DOHH2 (cell line): ENCODE results near the gene PPP2R5E.

Experiments
- H3F3A ChIP-seq: fragments of 200-600 bp; sonication (generic), shearing (Covaris generic); 2 replicates; pipeline ENCODE4 v1.6.0; 2016; ENCODE audit warnings: antibody characterized with exemption, mild to moderate bottlenecking; ENCODE audit not compliant: control insufficient read depth, insufficient read depth
- H3K27ac ChIP-seq: fragments of 200-600 bp; sonication (generic); 2 replicates; pipeline ENCODE4 v1.5.1; 2014; ENCODE audit warnings: low read depth, mild to moderate bottlenecking, low read length, moderate library complexity
- H3K27me3 ChIP-seq: fragments of 200-600 bp; sonication (generic); 2 replicates; pipeline ENCODE4 v1.6.1; 2014; ENCODE audit warnings: mild to moderate bottlenecking, low read length, mixed read lengths; ENCODE audit not compliant: control insufficient read depth
- H3K36me3 ChIP-seq: fragments of 200-600 bp; sonication (generic); 2 replicates; pipeline ENCODE4 v1.6.1; 2014; ENCODE audit warnings: mild to moderate bottlenecking, low read length, moderate library complexity, mixed read lengths; ENCODE audit not compliant: control insufficient read depth
- H3K4me1 ChIP-seq: fragments of 200-600 bp; sonication (generic); 2 replicates; pipeline ENCODE4 v1.6.1; 2014; ENCODE audit warnings: mild to moderate bottlenecking, low read length, mixed read lengths; ENCODE audit not compliant: control insufficient read depth
- H3K4me2 ChIP-seq: fragments of 200-600 bp; sonication (generic); 2 replicates; pipeline ENCODE4 v1.6.0; 2014; ENCODE audit warnings: mild to moderate bottlenecking, low read length, moderate library complexity
- H3K4me3 ChIP-seq: fragments of 200-600 bp; sonication (generic); 2 replicates; pipeline ENCODE4 v1.5.1; 2014; ENCODE audit warnings: mild to moderate bottlenecking, low read length, mixed read lengths
- H3K79me2 ChIP-seq: fragments of 200-600 bp; sonication (generic); 2 replicates; pipeline ENCODE4 v1.6.1; 2014; ENCODE audit warnings: mild to moderate bottlenecking, low read length, mixed read lengths; ENCODE audit not compliant: control insufficient read depth
- H3K9me2 ChIP-seq: fragments of 200-600 bp; sonication (generic); replicated peaks from 2 replicates; pipeline ENCODE4 v1.6.1; 2014; ENCODE audit warnings: mild to moderate bottlenecking, low read length, mixed read lengths; ENCODE audit not compliant: control insufficient read depth
- H3K9me3 ChIP-seq: fragments of 200-600 bp; sonication (generic); 2 replicates; pipeline ENCODE4 v1.6.1; 2014; ENCODE audit warnings: antibody characterized with exemption, low read length, mixed read lengths; ENCODE audit not compliant: control insufficient read depth, insufficient read depth
- H4K20me1 ChIP-seq: fragments of 200-600 bp; sonication (generic); 2 replicates; pipeline ENCODE4 v1.6.0; 2014; ENCODE audit warnings: low read depth, mild to moderate bottlenecking, antibody characterized with exemption, low read length, moderate library complexity; ENCODE audit not compliant: control insufficient read depth, insufficient read depth
- EZH2phosphoT487 ChIP-seq: fragments of 200-600 bp; sonication (generic); IDR thresholded peaks from 2 replicates; pipeline ENCODE4 v1.6.1; 2017; ENCODE audit warnings: borderline replicate concordance, mild to moderate bottlenecking, antibody characterized with exemption, low read length, moderate library complexity, mixed read lengths
- TF ChIP-seq, protein P1 (sequence below): fragments of 200-600 bp; sonication (generic); IDR thresholded peaks from one replicate; pipeline ENCODE4 v1.5.1; 2014; ENCODE audit warnings: antibody characterized with exemption, mild to moderate bottlenecking, low read depth, low read length; ENCODE audit not compliant: poor library complexity, severe bottlenecking

The PPP2R5E gene

DNA sequence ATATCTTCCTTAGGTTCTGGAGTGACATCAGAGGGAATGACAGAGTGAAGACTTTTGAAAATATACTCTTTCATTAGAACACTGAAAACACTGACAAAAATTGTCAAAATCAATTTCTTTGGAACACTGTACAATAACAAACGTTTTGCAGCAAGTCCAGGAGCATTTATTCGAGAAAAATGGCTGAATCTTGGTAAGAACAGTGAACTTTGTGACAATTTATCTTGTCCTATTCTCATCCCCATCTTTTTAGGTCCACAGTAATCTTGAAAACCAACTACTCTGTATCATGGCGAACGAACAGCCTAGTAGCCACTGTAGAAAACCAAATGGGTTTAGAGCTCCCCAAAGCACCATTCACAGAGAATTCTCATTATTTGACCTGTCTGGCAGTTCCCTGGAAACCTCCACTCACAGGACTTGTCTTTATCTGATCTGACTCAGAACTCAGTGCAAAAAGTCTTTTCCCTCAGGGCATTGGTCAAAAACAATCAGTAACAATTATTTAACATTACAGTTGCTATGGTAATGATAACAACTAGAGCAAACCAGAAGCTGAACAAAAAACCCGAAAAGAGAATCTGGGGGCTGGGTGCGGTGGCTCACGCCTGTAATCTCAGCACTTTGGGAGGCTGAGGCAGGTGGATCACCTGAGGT is 20.3 kb upstream of the PPP2R5E start:
- no peak overlapping the region for H3K27ac ChIP-seq
- peaks cover 9% of the 10 kb centered on the region for H3K27me3 ChIP-seq
- no peaks in the 10 kb centered on the region for H4K20me1 ChIP-seq
- no peaks in the 10 kb centered on the region for H3K79me2 ChIP-seq
- H3K4me2 ChIP-seq = no peak overlapping the region
- H3K4me1 ChIP-seq = no peaks in the 10 kb centered on the region
- no peaks in the 10 kb centered on the region for H3K9me3 ChIP-seq
- no peak overlapping the region for H3K4me3 ChIP-seq
- no peaks in the 10 kb centered on the region for H3K9me2 ChIP-seq
- TF ChIP-seq, protein P1, sequence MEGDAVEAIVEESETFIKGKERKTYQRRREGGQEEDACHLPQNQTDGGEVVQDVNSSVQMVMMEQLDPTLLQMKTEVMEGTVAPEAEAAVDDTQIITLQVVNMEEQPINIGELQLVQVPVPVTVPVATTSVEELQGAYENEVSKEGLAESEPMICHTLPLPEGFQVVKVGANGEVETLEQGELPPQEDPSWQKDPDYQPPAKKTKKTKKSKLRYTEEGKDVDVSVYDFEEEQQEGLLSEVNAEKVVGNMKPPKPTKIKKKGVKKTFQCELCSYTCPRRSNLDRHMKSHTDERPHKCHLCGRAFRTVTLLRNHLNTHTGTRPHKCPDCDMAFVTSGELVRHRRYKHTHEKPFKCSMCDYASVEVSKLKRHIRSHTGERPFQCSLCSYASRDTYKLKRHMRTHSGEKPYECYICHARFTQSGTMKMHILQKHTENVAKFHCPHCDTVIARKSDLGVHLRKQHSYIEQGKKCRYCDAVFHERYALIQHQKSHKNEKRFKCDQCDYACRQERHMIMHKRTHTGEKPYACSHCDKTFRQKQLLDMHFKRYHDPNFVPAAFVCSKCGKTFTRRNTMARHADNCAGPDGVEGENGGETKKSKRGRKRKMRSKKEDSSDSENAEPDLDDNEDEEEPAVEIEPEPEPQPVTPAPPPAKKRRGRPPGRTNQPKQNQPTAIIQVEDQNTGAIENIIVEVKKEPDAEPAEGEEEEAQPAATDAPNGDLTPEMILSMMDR = no peak
- TF ChIP-seq EZH2phosphoT487 = no peak
- no peaks in the 10 kb centered on the region for H3F3A ChIP-seq
- no peaks in the 10 kb centered on the region for H3K36me3 ChIP-seq

DNA sequence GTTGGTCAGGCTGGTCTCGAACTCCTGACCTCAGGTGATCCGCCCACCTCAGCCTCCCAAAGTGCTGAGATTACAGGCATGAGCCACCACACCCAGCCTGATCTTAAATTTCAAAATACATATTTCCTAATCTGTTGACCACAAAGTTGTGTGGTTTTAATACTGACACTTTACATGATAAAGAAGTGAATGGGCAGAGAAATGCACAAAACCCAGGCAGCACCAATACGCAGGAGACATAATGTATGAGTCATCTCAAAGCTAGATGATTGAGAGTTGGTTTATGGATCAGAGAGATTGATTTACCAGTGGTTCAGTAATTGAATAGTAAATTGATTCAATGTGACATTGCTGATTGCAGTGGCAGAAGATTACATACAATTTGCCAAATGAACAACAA is 19.2 kb upstream of the PPP2R5E start:
- Histone ChIP-seq H3K9me3 (no peaks in the 10 kb centered on the region), H3K4me1 (no peaks in the 10 kb centered on the region), H3F3A (no peaks in the 10 kb centered on the region), H3K79me2 (no peaks in the 10 kb centered on the region), H3K27me3 (peaks cover 9% of the 10 kb centered on the region), H4K20me1 (no peaks in the 10 kb centered on the region), H3K27ac (no peak overlapping the region), H3K36me3 (no peaks in the 10 kb centered on the region), H3K4me2 (no peak overlapping the region), H3K9me2 (no peaks in the 10 kb centered on the region), H3K4me3 (no peak overlapping the region)
- TF ChIP-seq, protein P1 = no peak
- no peak for TF ChIP-seq EZH2phosphoT487

DNA sequence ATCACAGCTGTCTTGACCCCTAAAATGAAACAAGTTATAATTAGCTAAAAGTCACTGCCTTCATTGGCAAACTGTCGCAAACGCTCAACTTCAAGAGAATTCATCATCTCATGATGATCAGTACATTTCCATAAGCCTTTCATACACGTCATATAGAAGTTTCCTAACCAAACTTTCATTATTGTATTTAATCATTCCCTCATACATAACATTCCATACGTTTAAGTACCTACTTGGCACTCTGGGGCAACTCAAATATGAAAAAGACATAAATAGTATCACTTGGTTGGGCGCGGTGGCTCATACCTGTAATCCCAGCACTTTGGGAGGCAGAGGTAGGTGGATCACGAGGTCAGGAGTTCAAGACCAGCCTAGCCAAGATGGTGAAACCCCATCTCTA is 12.4 kb upstream of the PPP2R5E start:
- no peaks in the 10 kb centered on the region for H3K9me3 ChIP-seq
- H3K36me3 ChIP-seq = no peaks in the 10 kb centered on the region
- no peak overlapping the region for H3K4me3 ChIP-seq
- no peaks in the 10 kb centered on the region for H3K27me3 ChIP-seq
- TF ChIP-seq, protein P1 = no peak
- TF ChIP-seq EZH2phosphoT487 = no peak
- no peaks in the 10 kb centered on the region for H3F3A ChIP-seq
- no peaks in the 10 kb centered on the region for H3K4me1 ChIP-seq
- no peaks in the 10 kb centered on the region for H3K79me2 ChIP-seq
- no peaks in the 10 kb centered on the region for H4K20me1 ChIP-seq
- no peaks in the 10 kb centered on the region for H3K9me2 ChIP-seq
- no peak overlapping the region for H3K4me2 ChIP-seq
- no peak overlapping the region for H3K27ac ChIP-seq
